Activated CD4-positive, alpha-beta T cell treated with anti-CD3 and anti-CD28 coated beads, Interleukin-10, Interleukin-2, amounts not matched to agents 100 ng/mL and 50 ng/mL, durations not matched to agents 16 hours and 8 hours (primary cell): Measurements from ENCODE around the gene STRADB.
A peak's percentile ranks its signal among the peaks of the same experiment; 100 is the strongest.
"Not testable (repeated sequence)": the region's sequence is repeated elsewhere in the genome, so short reads cannot be mapped to it uniquely, and the experiment has no call there.

Experiments
- DNase-seq: peaks from one replicate; pipeline ENCODE4 v3.0.0-alpha.2; 2020

Gene STRADB

GRCh38 chr2:201430839-201431238 is 20.7 kb upstream of the STRADB start:
- DNase-seq: no peak

DNA sequence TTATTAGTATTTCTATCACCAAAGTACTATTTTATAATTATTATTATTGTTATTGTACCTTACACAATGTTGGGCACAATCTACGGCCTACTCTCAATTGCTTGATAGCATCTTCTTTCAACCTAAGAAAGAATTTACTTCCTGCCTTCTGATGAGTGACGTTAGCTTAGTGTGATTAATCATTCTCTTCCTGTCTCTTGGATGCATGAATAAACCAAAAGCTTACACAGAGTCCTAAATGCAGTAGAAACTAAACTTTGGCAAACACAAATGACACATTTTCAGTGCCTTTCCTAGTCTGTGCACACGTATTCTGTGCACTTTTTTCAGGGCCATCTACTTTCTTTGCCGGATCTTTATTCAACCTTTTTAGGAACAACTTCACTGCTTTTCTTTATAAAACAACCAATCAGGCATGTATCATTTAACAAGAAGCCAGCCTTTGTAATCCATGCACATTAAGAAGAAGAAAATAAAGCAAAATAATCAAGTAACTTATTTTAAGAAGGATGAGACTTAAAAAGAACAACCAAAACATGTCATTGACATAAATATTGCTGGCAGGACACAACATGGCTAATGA is 19.4 kb upstream of the STRADB start:
- peak; percentile 71 for DNase-seq

GRCh38 chr2:201432621-201433393 is 18.7 kb upstream of the STRADB start:
- no peak for DNase-seq

- DNase-seq: no peak
Measured at GRCh38 chr2:201433394-201433995, 18.0 kb upstream of the STRADB start.

DNA sequence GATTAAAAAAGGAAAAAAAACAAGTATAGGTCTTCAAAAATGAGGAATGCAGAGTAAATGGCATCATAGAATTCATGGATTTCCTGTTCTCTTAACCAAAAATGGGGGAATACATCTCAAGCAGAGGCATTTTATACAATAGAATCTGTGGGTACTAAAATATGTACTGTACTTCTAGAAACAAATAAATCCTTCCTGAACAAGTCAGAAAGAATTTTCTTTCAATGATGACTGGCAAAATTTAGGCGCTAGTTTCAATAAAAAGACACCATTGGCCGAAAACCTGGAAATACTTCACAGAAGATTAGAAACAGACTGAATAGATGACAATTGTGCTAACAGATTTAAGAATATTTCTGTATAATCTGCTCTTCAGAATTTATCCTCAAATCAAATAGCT is 15.4 kb upstream of the STRADB start:
- no peak for DNase-seq

DNA sequence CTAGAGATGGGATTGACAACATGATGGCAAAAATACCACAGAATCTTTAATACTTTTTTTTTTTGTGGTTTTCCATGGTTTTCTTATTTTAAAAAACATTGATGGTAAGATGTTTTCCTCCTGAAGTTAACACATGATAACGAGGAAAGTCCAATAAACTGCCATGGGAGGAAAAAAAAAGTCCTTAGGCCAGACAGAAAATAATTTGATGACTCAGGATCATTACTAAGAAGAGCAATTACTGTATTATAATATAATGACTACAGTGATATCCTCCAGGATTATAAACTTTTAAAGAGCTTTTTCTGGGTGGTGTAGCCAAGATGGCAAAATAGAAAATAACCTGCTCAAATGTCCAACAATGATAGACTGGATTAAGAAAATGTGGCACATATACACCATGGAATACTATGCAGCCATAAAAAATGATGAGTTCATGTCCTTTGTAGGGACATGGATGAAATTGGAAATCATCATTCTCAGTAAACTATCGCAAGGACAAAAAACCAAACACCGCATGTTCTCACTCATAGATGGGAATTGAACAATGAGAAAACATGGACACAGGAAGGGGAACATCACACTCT is 12.1 kb upstream of the STRADB start:
- DNase-seq: not testable (repeated sequence)

DNA sequence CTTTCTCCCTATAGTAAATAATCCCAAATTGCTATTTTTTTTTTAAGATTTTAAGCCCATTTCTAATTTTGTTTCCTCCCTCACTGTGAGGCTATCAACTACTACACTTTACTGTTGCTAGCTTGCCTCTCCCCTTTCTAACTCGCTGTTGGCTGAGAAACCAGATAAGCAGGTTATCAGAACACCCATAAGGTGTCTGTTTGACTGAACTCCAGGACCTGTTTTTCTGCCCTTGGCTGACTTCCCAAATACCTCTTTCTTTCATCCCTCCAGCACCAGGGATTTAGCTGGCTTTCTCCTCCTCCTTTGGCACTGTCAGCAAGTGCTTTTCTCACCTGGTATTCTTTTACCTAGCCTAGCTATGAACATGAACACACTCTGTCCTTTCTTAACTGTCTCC is 11.4 kb upstream of the STRADB start:
- DNase-seq: no peak

DNA sequence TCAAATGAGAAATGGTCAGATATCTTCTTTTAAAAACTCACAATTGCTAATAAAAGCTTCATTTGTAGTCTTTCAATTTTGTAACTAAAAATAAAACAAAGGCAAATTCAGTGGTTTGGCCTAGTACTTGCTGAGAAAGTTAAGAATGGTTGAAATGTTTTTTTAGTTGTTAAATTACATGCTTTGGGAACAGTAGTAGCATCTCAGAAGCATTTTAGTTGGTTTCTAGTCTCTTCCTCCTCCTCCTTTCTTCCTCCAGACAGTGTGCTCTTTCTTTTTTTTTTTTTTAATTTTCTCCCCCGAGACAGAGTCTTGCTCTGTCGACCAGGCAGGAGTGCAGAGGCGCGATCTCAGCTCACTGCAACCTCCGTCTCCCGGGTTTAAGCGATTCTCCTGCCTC is 10.1 kb upstream of the STRADB start:
- no peak for DNase-seq

GRCh38 chr2:201444746-201445465 is 6.6 kb upstream of the STRADB start:
- no peak for DNase-seq

- DNase-seq: peak; percentile 29
Measured at GRCh38 chr2:201447086-201447485, 4.5 kb upstream of the STRADB start.

DNA sequence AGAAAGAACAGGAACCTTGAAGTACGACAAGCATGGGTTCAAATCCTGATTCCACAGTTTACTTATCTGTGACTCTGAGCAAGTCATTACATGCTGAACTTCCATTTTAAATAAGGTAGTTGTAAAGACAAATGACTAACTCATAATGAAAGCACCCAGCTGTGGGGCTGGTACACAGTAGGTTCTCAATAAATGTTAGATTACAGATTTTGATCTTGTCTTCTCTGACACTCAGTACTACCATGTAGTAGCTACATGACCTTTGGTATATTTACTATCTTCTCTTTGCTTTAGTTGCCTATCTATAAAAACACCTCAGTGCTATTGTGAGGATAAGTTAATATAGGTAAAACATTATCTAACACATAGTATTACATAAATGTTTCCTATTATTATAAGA is 3.5 kb upstream of the STRADB start:
- DNase-seq: peak; percentile 58

GRCh38 chr2:201448701-201449100 is 2.8 kb upstream of the STRADB start:
- peak; percentile 58 for DNase-seq

- no peak for DNase-seq
Measured at GRCh38 chr2:201450954-201451291, 617 bp upstream of the STRADB start.

- DNase-seq: no peak
Measured at GRCh38 chr2:201452058-201452921, 750 bp downstream of the STRADB start.

- no peak for DNase-seq
Measured at GRCh38 chr2:201452922-201453643, 1.5 kb downstream of the STRADB start.

DNA sequence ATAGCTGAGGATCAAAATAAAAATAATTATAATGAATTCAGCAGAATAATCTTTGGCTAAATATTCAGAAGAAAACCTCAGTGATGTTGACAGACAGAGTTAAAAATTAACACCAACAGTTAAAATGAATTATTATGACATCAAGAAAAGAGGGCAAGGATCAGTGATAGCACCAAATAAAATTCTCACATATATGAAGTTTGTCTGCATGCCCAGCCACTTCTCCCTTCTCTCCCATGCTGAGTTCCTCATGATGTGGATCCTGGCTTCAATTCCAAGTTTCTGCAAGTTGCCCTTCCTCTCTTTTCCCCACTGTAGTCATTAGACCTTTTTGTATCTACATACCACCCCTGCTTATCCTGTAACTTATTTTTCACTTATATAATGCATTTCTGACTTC is 6.8 kb downstream of the STRADB start:
- DNase-seq: no peak

DNA sequence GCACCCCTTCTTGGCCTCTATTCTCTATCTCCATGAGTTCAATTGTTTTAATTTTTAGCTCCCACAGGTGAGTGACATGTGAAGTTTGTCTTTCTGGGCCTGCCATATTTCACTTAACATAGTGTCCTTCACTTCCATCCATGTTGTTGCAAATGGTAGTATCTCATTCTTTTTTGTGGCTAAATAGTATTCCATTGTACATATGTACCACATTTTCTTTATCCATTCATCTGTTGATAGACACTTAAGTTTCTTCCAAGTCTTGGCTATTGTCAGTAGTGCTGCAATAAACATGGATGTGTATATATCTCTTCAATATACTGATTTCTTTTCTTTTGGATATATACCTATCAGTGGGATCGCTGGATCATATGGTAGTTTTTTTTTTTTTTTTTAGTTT is 9.0 kb downstream of the STRADB start:
- DNase-seq: no peak

GRCh38 chr2:201464547-201464946 is 13.0 kb downstream of the STRADB start:
- no peak for DNase-seq

DNA sequence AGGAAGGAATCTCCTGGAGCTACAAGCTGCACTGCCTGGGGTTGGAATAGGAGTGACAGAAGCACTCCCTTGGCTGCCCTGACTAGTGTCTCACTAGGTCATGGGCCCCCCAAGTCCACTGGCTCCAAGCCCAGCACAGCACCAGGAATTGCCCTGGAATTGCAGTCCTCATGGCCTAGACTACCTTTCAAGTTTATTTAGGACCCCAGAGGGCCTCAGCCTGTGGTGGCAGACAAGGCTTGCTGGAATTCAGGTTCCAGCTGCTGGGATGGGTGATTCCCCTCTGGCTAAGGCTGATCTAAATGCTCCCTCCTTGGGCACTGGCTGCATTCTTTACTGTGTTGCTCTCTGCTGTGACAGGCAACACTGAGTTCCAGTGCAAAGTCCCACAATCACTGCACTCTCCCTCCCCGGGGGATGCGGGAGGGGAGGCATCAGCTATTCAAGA is 14.0 kb downstream of the STRADB start:
- DNase-seq: no peak

GRCh38 chr2:201466050-201466675 is 14.6 kb downstream of the STRADB start:
- no peak for DNase-seq

- DNase-seq: no peak
Measured at GRCh38 chr2:201467666-201468065, 16.1 kb downstream of the STRADB start.
